GM19452 (cell line): ENCODE data around the gene GSAP.
"Not testable (repeated sequence)": the region's sequence is repeated elsewhere in the genome, so short reads cannot be mapped to it uniquely, and the experiment has no call there.

Source experiments
- ATAC-seq: cut with Tn5 transposase; IDR thresholded peaks from one replicate; pipeline ENCODE4 v1.9.1; 2021; ENCODE audit not compliant: unreplicated experiment

The GSAP gene

DNA sequence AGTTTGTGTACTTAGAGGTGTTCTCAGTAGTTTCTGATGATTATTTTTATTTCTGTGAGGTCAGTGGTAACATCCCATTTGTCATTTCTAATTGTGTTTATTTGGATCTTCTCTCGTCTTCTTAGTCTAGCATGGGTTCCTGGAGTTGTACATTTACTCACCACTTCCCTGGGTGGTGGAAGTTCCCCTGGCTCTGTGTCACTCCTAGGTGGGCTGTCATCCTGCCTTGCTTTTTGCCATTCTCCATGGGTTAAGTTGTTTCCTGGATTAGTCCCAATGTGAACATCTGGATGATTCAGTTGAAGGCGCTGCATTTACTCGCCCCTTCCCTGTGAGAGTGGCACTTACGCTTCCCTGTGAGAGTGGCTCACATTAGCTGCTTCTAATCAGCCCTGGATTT is 48.2 kb downstream of the GSAP start:
- no peak for ATAC-seq

DNA sequence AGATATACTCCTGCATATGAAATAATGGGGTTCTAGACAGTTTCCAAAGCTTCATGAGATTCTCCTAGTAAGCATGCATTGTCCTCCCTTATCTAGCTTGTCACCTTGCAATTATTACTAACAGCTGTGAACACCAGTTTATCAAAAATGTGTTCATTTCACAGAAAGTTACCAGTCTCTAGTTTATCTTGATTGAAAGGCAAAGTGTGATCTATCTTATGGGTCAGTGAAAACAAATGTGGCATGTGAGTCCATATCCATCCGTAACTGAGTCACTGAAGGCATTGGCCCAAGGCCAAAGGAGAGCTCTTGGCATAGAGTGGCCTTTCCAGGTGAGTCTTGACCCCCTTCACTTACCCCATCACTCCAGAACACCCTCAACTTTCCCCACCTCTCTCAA is 53.2 kb downstream of the GSAP start:
- no peak for ATAC-seq

DNA sequence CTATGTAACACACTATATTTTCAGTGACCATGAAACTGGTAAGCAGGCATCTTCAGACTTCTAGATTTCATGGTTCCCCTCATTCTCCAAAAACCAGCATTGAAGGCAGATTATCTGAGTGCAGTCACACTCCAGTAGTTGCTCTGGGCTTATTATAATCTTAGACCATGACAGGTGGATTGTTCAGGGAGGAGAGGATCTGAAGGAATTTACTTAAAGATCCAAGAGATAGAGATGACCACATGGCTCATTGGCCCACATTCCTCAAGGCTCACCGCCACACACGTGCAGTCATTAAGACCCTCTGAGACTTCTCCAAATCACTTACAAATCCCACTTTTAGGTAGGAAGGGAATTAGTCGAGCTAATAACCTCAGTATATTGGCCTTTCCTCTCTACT is 55.2 kb downstream of the GSAP start:
- no peak for ATAC-seq

DNA sequence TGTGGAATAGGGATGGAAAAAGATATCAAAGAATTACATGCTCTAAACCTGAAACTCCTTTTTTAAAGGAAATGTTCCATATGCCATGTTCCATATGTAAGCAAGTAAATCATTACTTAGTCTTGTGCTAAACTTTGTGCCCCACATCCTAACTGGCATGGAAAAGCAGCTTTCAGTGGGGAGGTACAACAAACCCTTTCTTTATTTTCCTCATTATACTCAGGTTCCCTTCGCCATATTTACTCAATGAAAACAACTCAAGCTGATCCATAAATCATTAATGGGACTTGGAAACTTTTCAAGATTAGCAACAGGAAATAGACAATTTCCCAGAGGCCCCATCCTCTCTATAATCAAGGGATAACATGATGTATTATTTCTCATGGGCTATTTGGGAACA is 56.0 kb downstream of the GSAP start:
- no peak for ATAC-seq

- ATAC-seq, result no peak
Observed at GRCh38 chr7:77359599-77359998, 56.5 kb downstream of the GSAP start.

- no peak for ATAC-seq
Observed at GRCh38 chr7:77354914-77355313, 61.2 kb downstream of the GSAP start.

- ATAC-seq, result no peak
Observed at GRCh38 chr7:77354484-77354883, 61.7 kb downstream of the GSAP start.

DNA sequence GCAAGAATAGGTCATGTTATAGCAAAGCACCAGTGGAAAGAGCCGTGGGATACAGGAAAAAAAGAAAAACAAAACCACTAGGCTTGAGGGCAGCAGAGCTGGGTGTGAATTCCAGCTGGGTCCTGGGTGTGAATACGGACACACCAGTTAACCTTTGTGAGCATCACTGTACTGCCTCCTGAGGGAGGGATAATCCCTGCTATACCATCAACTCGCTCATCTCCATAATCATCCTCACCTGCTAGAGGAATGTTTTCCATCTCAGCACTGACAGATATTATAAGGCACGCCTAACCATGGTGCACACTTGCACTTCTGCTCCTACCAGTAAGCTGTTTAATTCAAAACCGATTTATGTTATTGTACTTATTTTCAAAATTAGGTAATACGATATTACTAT is 62.2 kb downstream of the GSAP start:
- ATAC-seq, result no peak

- ATAC-seq, result no peak
Observed at GRCh38 chr7:77353407-77353721, 62.8 kb downstream of the GSAP start.

DNA sequence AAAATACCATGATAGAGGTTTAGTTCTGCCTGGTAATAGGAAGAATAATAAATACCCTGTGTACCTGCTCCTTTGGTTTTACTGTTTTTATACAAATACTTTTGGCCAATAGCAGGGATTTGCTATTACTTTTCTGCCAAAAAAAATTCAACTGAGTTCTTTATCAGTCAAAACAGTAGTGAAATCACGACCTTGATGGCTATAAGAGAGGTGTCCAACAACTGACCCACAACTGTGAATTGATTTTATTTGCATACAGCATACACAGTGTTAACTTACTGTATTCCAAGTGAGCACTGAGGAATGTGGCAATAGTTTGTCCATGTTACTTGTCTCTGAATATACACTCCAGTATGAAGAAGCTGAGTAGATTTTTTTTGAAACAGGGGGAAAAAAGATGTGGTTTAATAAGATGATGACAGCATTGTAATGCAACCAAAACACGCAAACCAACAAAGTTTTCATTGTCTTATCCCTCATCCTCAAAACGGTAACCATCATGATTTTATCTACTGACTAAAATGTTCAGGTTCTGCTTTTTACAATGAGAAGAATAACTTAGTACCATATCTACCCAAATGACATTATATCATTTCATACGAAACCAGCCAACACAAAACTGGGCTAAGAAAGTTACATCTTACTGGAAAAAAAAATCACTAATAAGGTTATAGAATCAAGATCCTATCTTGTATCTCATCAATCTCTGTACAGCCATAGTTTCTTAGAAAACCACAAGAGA is 63.3 kb downstream of the GSAP start:
- ATAC-seq, result no peak

GRCh38 chr7:77351539-77352004 is 64.6 kb downstream of the GSAP start:
- peak; percentile 92 for ATAC-seq

DNA sequence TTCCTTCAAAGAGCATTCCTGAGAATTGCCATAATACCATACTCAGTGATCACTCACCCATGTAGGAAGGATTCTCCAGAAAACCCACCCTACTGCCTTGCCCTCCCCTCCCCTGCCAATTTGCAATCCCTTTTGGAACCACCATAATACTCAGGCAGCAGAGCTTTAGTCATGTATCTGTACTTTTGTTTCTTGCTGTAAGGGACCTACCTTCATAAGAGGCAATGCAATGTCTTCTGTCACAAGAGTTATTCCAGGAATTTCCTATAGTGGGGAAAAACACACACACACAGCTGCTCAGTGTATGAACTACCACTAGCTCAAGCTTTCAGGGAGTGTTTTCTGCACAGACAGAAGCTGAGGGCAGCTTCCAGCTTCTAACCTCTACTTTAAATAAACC is 67.0 kb downstream of the GSAP start:
- no peak for ATAC-seq

- no peak for ATAC-seq
Observed at GRCh38 chr7:77348371-77348813, 67.8 kb downstream of the GSAP start.

GRCh38 chr7:77346441-77346840 is 69.7 kb downstream of the GSAP start:
- ATAC-seq, result no peak

DNA sequence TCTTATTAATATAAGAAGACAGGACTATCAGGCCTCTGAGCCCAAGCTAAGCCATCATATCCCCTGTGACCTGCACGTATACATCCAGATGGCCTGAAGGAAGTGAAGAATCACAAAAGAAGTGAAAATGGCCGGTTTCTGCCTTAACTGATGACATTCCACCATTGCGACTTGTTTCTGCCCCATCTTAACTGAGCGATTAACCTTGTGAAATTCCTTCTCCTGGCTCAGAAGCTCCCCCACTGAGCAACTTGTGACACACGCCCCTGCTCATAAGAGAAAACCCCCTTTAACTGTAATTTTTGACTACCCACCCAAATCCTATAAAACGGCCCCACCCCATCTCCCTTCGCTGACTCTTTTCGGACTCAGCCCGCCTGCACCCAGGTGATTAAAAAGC is 70.7 kb downstream of the GSAP start:
- ATAC-seq, result not testable (repeated sequence)

- no peak for ATAC-seq
Observed at GRCh38 chr7:77339726-77340125, 76.4 kb downstream of the GSAP start.

DNA sequence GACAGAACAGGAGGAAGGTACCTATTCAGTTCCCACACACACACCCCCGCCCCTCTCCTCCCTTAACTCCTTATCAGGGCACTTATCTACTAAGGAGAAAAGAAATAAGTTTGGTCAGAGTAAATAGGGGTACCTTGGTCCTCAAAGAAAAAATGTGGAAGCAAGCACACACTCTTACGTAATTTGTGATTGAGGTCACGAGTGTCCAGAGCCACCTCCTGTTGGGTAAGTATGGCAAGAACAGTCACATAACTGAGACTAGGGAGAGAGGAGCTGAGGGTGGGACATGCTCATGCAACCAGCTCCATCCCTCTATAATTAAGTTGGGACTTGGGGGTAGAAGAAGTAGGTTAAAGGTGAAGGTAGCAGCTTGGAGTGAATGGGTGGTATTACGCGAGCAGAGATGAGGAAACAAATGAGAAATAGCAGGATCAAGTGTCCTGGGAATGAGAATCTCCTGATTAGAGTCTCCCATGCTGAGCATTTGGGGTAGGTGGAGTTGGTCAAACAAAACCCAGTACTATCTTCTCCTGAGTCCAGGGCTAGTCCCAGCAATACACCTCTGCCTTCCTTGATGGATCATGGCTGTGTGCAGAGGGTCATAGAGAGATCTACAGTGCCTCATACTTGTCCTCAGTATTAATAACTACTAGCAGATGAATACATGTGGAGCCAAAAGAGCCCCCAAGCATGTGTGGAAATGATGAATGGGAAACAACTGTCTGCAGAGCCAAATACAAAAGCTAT is 77.1 kb downstream of the GSAP start:
- no peak for ATAC-seq

- ATAC-seq, result no peak
Observed at GRCh38 chr7:77338260-77338659, 77.9 kb downstream of the GSAP start.

DNA sequence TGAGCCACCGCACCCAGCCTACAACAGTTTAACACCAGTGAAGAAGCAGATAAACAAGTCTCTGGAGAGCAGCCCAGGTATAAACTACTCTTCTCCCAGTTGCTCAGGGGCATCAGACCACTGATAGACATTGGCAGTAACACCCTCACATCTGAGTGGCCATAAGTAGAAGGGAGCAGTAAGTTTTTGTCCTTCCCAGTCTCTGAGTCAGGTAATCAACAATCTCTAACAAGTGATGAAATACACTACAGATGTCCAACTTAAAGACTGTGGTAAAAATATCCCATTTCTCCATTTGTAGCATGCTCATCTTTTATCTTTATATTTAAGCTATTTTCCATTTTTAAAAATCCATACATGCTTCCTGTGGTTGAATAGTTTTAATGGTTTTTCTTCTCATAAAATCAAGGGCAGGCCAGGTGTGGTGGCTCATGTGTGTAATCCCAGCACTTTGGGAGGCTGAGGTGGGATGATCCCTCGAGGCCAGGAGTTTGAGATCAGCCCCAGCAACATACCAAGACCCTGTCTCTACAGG is 78.6 kb downstream of the GSAP start:
- ATAC-seq, result no peak

DNA sequence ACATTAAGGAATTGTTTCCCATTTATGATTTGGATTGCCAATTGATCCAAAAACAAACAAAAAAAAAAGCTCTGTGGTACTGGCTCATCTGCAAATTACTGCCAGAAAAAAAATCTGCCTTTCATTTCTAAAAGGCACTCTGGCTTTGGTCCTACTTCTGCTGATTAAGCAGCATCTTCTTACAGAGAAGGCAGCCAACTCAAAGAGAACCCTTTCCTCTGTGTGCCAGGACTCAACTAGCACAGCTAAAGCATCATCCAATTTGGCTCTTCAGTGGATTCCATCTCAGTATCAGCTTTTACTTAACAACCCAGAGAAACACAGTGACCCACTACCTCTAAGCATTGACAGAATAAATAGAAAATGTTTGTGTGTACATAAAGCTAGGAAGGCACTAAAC is 80.6 kb downstream of the GSAP start:
- no peak for ATAC-seq

DNA sequence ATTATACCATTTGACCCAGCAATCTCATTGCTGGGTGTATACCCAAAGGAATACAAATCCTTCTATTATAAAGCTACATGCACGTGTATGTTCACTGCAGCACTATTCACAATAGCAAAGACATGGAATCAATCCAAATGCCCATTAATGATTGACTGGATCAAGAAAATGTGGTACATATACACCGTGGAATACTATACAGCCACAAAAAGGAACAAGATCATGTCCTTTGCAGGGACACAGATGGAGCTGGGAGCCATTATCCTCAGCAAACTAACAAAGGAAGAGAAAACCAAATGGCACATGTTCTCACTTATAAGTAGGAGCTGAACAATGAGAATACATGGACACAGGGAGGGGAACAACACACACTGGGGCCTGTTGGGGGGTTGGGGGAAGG is 82.1 kb downstream of the GSAP start:
- not testable (repeated sequence) for ATAC-seq

DNA sequence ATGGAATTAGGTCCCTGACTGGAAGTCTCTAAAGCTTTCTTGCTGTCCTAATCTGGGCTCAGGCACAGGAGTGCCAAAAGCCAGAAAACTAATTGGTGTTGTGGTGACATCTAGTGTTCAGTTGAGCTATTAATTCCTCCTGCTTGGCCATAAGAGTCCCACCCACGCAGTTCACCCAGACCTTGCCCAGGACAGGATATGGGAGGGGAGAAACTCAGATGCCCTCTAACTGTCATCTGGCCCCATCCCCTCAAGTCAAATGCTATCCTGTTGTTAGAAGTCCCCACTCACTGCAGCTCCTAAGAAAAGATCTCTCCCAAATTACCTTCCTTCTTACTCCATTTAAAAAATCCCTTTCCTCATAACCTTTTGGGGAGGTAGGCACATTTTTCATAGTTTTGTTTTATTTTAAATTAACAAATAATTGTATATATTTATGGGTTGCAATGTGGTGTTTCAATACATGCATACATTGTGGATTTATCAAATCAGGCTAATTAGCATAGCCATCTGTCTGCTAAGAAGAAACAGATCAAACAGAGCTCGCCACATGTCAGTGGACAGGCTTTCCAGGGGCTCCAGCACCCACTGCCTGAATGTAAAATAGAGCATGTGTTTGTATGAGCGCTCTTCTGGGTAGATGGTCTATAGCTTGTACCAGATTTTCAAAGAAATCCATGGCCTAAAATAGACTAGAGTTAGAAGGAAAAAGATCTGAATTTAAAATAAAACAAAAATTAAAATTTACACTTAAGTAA is 84.0 kb downstream of the GSAP start:
- ATAC-seq, result peak; percentile 66
